HUDEP-2 (cell line): Measurements from ENCODE around the gene RAB3A.

Experiments
- DNase-seq, 76 experiments: peaks; one replicate each; lab custom pipeline; 2025; ENCODE audit not compliant: unreplicated experiment in 76 of 76; lab: John Stamatoyannopoulos, UW

Gene RAB3A

DNA sequence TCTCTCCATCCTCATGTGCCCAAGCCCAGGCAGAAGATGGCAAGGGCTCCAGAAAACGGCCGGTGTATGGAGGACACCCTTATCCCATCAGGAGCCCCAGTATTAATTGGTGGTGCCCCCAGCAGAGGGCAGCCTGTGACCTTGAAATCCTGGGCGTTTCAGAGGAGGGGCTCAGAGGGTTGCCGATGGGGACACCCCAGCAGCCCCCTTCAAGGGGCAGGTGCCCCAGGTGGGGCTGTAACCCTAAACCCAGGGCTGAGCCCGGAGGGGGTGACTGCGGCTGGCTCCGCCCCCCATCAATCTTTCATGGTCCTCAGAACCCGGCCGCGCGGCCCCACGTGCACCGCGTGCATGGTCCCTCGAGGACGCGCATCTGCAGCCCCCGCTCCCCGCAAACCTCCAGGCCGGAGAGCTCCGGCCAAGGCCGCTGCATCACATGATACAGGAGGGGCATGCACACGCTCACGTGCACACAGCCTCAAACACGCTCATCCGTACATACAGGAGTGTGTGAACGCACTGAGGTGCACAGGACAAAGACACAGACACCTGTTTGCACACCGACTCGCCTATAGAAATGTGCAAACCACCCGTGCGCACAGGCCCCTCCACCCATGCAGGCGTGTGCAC is 949 bp downstream of the RAB3A start:
- DNase-seq = peak in 20 of 76 experiments; percentile 8 to 50 (median 28)

DNA sequence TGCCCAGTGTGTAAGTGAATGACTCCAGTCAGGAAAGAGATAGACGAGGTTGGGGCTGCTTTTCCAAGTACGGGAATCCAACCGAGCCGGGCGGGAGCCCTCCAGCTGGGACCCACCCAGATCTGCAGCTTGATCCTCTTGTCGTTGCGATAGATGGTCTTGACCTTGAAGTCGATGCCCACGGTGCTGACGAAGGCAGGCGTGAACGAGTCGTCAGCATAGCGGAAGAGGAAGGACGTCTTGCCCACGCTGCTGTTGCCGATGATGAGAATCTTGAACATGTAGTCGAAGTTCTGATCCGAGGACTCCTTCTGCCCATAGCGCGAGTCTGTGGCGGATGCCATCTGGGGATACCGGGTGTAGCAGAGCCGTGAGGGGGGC is 1.5 kb downstream of the RAB3A start:
- DNase-seq = no peak

DNA sequence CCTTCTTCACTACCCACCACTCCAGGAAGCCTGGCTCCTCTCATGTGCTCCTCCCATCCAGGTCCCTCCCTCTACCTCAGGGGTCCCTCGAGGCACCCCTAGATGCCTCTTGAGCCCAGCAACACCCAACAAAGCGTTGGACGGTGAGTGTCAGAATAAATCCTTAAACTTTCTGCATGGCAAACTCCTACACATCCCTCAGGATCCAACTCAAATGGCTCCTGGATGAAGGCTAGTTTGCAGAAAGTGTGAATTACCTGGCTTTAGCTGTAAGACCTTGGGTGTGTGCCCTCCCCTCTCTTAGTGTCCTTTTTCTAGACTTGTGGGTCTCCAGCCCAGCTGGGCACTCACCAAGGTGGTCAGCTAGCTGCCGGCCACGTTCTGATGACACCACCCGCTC is 5.5 kb downstream of the RAB3A start:
- no peak for DNase-seq

- no peak for DNase-seq
Observed at GRCh38 chr19:18197941-18198340, 5.9 kb downstream of the RAB3A start.

- DNase-seq = no peak
Observed at GRCh38 chr19:18197306-18197705, 6.5 kb downstream of the RAB3A start.

DNA sequence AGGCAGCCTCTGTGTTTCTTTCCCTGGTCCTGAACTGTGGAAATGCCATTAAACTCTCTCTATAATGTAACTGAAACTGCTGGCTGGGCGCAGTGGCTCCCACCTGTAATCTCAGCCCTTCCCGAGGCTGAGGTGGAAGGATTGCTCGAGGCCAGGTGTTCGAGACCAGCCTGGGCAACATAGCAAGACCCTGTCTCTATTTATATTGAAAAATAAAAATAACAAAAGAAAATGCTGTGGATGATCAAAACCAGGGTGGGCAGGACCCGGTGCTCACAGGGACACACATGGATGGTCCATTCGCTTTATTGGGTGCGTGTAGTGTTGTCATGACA is 7.4 kb downstream of the RAB3A start:
- DNase-seq = no peak

DNA sequence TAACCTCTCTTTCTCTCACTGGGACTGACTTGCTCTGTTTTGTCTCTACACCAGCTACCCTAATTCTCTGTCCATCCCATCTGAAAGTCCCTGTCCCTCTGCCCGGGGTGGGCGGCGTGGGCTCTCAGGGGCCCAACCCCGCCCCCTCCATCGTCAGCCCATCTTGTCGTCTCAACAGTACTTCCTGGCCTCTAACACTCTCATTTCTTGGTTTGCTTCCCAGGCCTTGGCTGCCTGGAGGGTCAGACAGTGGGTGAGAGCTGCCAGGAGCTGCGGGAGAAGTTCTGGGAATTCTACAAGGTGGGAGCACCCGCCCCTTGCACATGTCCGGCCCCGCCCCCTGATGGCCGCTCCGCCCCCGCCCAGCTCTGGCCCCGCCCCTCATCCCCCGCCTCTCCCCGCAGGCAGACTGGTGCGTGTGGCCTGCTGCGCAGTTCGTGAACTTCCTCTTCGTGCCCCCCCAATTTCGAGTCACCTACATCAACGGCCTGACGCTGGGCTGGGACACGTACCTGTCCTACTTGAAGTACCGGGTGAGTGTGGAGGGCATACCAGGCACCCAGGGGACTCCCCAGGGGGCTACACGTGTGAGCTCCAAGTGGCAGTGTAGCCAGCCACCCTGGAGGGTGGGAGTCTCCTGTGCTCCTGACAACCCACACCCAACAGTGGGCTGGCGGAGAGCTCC is 9.1 kb downstream of the RAB3A start:
- DNase-seq = peak in 32 of 76 experiments; percentile 12 to 70 (median 30)

DNA sequence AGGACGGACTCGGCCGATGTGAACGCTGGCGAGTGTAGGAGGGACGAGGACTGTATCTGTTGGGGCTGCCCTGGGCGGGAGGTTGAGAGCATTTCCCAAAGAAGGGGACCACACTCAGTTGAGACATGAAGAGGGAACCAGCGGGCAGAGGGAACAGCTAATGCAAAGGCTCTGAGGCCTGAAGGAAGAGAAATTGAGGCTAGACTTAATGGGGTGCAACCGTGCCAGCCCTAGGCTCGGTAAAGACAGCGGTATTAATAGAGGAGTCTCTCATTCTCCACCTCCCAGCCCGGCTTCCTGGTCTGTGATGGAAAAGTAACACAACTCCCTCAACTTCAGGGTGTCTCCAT is 9.7 kb downstream of the RAB3A start:
- DNase-seq = no peak

DNA sequence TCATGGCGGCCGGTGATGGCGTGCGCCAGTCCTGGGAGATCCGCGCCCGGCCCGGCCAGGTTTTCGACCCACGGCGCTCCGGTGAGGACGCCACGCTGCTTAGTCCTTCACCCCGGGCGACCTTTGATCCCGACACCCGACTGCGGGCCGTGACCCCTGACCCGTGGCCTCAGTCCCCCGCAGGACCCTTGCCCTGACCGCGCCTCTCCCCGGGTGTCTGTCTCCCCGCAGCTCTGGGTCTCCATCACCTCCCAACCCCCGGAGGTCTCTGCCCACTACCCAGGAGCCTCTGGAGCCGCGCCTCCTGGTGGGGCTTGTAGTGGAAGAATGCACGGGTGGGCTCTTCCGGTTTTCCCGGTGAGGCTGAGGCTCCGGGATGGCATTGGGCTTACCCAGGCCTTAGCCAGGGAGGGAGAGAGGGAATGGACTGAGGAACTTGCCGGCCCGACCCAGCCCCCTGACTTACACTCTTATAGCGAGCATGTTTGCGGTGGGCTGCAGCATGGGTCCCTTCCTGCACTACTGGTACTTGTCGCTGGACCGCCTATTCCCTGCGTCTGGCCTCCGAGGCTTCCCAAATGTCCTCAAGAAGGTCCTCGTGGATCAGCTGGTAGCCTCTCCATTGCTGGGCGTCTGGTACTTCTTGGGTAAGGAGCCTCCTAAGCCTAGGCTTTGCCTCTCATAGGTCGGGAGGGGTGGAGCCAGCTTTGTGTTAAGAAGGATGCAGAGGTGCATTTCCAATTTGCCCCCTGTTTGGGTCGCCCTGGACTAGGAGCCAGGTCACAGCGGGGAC is 10.3 kb downstream of the RAB3A start:
- DNase-seq = peak in 6 of 76 experiments; percentile 6 to 76 (median 17)

DNA sequence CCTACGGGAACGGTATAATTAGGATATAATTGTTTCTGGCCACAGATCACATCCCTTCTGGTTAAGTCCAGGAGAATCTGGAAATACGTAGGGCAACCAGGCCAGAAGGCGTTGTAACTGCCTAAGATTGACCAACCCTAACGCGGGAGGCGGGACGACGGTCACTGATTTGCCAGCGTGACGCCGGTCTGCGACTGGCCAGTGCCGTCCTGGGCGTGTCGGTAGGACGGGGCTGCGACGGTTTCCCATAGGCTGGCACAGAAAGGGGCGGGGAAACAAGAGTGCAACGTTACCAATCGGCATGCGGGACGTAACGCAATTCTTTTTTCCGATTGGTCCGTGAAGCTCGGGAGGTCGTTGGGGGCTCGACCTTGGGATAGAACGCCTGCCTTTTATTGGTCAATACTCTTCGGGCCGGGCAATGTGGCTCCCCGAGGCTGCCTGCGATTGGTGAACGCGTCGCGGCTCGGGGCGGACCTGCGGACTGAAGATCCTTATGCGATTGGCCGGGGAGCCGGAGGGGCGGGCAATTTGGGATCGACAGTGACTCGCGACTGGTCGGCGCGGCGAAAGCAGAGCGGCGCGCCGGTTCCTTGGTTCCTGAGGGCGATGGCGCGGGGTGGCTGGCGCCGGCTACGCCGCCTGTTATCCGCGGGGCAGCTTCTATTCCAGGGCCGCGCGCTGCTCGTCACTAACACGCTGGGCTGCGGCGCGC is 11.0 kb downstream of the RAB3A start, which contains the start of gene MPV17L2:
Gene MPV17L2 (plus strand): TSS at position 546 of the 715 bp plus-strand sequence. CDS start 64 bp downstream, at position 610.
- DNase-seq = peak; percentile 98 to 100 (median 100)

DNA sequence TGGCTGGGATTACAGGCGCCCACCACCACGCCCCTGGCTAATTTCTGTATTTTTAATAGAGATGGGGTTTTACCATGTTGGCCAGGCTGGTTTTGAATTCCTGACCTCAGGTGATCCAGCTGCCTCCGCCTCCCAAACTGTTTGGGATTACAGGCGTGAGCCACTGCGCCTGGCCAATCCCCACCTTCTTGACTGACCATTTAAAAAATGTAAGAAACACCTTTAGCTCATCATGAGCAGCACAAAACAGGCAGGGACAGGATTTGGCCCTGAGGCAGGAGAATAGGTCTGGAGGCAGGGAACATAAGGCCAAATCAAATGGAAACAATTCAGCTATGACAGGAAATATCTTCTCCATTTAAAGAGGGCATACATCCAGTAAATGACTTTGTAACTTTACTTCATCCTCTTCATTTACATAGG is 12.2 kb downstream of the RAB3A start:
- no peak for DNase-seq

- DNase-seq = no peak
Observed at GRCh38 chr19:18190278-18190677, 13.6 kb downstream of the RAB3A start.

DNA sequence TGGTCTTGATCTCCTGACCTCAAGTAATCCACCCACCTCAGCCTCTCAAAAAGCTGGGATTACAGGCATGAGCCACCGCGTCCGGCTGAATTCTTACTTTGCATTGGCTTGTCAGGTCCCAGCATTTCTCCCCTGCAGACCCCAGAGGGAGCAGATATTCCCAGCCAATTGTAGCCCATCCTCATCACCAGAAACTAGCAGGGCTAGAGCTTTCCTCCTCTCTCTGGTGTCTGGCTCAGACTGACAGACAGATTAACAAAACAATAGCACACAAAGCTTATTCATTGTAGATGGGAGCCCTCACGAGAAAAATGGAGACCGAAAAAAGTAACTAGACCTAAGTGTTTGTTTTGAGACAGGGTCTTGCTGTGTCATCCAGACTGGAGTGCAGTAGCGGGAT is 18.3 kb downstream of the RAB3A start:
- DNase-seq = no peak

- DNase-seq = no peak
Observed at GRCh38 chr19:18183529-18183928, 20.3 kb downstream of the RAB3A start.

DNA sequence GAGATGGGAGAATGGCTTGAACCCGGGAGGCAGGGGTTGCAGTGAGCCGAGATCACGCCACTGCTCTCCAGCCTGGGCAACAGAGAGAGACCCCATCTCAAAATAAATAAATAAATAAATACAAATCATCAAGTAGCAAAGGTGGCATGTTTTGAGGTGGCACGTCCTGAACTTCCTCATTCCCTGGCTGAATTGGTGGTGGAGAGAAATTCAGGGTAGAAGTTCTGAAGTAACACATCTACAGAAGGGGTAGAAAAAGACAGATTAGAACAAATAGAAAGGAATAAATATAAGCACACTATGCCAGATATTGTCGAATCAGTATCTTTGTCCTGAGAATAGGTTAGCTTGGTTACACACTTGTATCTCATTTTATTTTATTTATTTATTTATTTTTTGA is 23.9 kb downstream of the RAB3A start:
- no peak for DNase-seq

DNA sequence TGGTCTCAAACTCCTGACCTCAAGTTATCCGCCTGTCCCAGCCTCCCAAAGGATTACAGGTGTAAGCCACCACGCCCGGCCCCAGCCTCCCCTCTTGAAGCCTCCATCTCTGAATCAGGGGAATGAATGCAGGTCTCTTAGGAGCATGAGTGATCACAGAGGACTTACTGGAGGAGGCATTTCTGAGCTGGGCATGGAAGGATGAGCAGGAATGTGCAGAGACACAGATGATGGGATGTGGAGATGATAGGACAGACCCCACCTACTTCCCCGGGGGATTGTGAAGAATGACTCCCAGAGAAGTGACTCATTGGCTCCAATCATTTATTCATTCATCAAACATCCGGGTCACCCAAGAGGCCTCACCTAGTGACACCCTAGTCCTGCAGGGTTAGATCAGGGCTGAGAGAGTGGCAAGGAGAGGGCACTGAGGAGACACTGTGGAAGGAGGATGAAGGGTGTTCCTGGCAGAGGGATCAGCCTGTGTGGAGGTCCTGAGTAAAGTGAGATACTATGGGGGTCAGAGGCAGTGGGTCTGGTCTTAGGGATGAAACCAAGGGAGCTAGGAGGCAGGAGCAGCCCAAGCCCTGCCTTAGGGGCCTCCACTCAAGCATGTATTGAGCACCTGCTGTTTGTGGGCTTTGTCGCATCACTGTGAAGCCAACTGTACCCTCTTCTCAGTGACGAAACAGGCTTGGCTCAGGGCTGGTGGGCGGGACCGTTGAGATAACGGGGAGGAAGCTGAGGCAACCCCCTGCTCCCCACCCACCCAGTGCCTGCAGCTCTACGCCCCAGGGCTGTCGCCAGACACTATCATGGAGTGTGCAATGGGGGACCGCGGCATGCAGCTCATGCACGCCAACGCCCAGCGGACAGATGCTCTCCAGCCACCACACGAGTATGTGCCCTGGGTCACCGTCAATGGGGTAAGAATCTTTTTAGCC is 27.2 kb downstream of the RAB3A start:
- DNase-seq = peak in 15 of 76 experiments; percentile 10 to 48 (median 21)

DNA sequence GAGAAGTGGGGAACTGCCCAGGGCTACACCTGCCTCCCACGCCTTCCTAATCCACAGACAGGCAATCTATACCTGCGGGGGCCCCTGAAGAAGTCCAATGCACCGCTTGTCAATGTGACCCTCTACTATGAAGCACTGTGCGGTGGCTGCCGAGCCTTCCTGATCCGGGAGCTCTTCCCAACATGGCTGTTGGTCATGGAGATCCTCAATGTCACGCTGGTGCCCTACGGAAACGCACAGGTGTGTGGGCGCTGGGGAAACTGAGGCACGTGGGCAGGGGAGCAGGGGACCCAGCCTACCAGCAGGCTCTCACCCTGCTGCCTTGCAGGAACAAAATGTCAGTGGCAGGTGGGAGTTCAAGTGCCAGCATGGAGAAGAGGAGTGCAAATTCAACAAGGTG is 28.9 kb downstream of the RAB3A start:
- DNase-seq = no peak

GRCh38 chr19:18173572-18174288 is 30.1 kb downstream of the RAB3A start, which contains the start of gene IFI30:
Gene IFI30, plus strand, starts transcription at chr19:18173813. Its CDS starts 29 bp downstream, at chr19:18173842.
- peak in 62 of 76 experiments; percentile 27 to 84 (median 66) for DNase-seq

GRCh38 chr19:18173054-18173571 is 30.7 kb downstream of the RAB3A start:
- DNase-seq = peak in 1 of 76 experiments; percentile 29
